Esophagus mucosa (tissue), 1 donor: ENCODE measurements around the gene PPM1F. TPM values are rescaled to one million over a fixed set of nuclear protein-coding genes. Genes with fewer than 3 reads are reported as not detected.
A peak's percentile ranks its signal among the peaks of the same experiment; 100 is the strongest.

ENCODE experiments used
- ATAC-seq: fragments of 200-7000 bp; cut with Tn5 transposase; one replicate; pipeline ENCODE4 v1.9.1; 2020
- total RNA-seq: library from RNA; stranded (reverse); gene quantifications from one replicate; pipeline ENCODE4 v1.2.4, GENCODE V29; 2023
- donor health status: DM: yes; HTN: yes; CAD: no.

PPM1F gene
- total RNA-seq, 1 donor from 2014 or later = 21.3 TPM

DNA sequence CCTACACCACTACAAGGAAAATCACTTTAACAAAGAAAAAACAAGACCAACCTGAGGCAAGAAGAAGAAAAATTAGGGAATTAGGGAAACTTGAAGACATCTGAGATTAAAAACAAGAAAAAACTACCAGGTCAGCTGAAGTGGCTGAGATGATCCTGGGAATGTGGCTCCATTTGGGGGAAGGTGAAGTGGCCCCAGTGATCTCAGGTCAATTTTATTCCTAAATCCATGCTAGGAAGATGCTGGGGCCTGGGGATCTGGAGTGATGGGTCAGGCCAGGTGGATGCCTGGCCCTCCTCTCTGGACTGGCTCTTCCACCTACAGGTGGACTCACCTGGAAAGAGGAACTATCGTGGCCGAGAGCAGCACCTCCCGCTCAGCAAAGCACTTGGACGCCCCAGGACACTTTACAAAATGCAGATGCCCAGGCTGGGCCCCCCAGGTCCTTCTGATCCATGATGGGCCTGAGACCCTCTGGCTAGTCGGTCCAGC, 23.3 kb upstream of the PPM1F start:
- no peak for ATAC-seq

GRCh38 chr22:21975273-21975672, 22.6 kb upstream of the PPM1F start:
- ATAC-seq = no peak

- ATAC-seq = no peak
These were observed 21.5 kb upstream of the PPM1F start for GRCh38 chr22:21974058-21974649.

DNA sequence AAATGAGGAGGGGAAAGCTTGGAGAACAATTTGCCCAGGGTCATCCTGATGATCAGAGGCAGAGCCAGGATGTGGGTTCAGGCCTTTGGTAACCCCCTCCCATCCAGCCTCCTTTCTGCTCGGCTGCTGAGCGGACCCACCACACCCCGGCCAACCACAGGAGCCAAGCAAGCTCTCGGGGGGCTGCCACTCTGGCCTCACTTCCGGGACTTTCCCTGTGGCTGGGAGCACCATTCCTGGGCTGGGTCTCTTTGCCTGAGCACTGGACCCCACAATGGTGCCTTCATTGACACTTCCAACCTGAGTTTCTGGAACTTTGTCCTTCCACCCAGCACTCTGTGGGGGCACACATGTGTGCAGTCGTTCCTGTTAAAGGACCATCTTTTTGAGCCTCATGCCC, 20.2 kb upstream of the PPM1F start:
- ATAC-seq = no peak

- peak; percentile 19 for ATAC-seq
These were observed 19.7 kb upstream of the PPM1F start for GRCh38 chr22:21972293-21972779.

- ATAC-seq = no peak
These were observed 19.2 kb upstream of the PPM1F start for GRCh38 chr22:21971858-21972275.

- ATAC-seq = no peak
These were observed 18.4 kb upstream of the PPM1F start for GRCh38 chr22:21970800-21971617.

DNA sequence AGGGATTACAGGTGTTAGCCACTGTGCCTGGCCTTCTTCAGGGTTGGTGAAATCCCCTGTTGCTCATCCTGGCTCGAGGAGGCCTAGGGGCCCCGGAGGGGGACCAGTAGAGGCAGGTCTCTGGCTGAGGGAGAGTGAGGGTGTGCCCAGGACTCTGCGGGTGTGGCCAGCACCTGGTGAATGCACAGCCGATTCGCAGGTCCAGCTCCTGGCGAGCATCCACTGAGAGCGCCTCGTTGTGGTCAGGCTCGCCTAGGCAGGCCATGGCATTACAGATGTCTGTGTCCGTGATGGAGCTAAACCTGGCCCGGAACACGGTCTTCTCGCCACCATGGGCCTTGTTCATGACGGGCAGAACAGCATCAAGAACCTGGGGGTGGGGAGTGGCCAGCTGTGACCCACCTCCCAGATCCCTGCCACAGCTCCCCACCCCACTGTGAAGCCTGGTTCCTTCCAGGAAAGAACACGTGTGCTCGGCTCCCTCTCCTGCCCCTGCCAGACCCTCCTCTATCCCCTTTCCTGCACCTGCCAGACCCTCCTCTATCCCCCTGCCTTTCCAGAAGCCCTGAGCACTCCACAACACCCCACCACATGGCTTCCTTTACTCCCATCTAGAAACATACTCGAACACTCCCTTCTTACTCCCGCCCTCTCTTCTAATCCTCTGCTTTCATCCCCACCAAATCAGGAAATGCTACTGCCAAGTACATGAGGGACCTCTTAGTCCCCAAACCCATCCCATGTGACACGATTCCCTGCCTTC, 17.6 kb upstream of the PPM1F start:
- peak; percentile 66 for ATAC-seq

GRCh38 chr22:21968452-21969129, 15.9 kb upstream of the PPM1F start:
- ATAC-seq = no peak

DNA sequence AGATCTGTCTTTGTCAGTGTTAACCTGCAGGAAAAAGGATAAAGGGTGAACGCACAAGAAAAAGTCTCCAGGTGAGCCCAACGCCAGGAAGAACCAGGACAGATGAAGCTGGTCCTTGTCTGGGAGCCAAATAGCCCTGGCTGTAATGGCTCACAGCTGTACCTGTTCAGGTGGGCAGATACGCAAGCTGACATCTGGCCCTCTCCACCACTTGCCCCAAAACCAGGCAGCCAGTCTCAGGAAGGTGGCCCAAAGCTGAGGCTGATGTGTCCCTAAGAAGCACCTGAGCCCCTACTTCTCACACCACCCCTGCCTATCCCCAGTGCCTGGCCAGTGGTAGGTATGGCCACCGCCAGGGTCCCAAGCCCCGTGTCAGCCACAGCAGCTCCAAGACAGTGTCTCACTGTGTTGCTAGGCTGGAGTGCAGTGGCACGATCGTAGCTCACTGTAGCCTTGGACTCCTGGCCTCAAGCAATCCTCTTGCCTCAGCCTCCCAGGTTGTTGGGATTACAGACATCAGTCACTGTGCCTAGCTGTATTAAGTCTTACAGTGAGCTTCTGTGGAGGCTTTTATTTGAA, 15.1 kb upstream of the PPM1F start:
- ATAC-seq = no peak

- no peak for ATAC-seq
These were observed 14.2 kb upstream of the PPM1F start for GRCh38 chr22:21966643-21967516.

DNA sequence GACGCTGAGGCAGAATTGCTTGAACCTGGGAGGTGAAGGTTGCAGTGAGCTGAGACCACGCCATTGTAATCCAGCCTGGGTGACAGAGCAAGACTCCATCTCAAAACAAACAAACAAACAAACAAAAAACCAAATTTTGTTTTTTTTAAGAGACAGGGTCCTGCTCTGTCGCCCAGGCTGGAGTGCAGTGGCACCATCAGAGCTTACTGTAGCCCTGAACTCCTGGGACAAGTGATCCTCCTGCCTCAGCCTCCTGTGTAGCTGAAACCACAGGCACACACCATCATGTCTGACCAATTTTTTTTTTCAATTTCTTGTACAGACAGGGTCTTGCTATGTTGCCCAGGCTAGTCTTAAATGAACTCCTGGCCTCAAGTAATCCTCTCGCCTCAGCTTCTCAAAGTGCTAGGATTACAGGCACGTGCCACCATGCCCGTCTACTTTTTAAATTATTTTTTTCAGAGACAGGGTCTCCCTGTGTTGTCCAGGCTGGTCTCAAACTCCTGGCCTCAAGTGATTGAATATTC, 13.2 kb upstream of the PPM1F start:
- ATAC-seq = no peak

DNA sequence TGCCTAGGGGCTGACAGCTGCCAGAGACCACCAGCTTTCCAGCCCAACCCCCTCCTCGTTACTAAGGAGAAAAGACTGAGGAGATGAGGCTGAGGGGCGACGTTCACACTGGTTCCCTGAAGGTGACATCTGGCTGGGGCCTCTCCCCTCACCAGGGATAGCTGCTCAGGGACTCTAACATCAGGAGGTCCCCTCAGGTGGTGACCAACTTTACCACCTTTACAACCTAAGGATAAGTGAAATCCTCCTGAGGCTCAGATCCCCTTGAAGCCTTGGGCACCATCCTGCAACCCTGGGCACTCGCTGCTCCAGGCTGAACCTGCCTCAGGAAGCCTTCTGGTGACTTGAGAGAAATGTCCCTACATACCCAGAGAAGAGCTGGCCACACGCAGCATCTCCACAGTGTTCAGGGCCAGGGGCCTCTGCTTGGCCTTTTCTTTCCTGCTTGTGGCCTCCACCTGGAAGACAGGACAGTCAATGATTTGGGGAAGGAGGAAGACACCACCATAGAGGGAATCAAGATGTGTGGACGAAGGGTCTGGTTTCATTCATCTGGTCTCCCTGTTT, 12.4 kb upstream of the PPM1F start:
- no peak for ATAC-seq

GRCh38 chr22:21964234-21964633, 11.6 kb upstream of the PPM1F start:
- ATAC-seq = no peak

GRCh38 chr22:21963790-21964211, 11.2 kb upstream of the PPM1F start:
- ATAC-seq = no peak

DNA sequence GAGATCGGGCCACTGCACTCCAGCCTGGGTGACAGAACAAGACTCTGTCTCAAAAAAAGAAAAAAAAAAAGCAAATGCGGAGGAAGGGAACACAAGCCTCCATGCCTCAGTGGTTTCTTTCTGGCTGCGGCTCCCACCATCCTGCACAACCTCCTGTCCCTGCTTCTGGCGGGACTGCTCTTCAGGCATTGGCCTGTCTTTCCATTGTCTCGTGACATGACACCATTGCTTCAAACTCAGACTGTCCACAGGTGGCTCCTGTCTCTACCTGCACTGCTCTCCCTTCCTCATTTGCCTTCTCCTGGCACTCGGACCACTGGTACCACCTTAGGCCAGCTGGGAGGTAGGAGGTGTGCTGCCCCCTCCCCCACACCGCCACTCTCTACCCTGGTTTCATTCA, 10.6 kb upstream of the PPM1F start:
- no peak for ATAC-seq

DNA sequence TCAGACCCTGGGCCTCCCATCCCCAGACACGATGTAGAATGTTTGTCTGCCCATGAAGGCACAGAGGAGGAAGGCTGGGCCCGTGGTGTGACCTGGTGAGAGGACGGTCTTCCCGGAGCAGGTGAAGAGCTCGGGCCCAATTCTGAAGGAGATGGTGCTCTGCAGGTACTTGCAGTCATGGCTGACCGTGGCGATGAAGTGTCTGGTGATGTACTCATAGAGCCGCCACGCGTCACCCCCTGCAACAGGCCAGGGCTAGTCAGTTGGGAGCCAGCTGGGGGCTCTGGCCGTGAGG, 10.0 kb upstream of the PPM1F start:
- ATAC-seq = no peak

- ATAC-seq = peak; percentile 68
These were observed 9.4 kb upstream of the PPM1F start for GRCh38 chr22:21961886-21962654.

DNA sequence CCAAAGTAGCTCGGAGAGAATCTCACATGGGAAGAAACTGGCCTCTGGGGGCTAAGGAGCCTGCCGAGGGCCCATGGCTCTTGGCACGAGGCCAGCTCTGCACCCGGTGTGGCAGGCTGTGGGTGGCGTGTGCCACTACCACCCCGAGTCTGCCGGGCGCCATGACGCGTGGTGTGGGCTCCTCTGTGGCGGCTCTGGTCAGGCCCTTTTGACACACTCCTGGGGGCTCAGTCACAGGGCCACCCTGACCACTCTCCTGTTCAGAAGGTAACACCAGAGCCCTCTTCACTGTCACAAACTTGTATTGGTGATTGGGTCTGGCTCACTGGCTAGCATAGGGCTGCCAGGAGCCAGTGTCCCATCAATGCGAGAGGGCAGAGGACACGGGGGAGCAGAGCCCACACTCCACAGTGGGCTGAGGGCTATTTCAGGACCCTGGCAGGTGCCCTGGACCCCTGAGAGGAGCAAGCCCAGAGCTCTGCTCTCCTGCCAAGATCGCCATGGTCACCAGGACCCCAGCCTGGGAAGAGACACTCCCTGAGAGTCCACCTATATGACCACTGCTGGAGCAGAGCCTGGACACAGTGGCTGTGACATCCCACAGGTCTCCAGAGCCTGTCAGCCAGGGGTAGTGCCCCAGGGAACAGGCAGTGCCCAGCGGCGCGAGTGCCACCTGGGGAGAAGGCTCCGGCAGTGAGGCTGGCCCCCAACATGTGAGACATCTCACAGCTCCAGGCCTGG, 8.6 kb upstream of the PPM1F start:
- ATAC-seq = peak; percentile 4
